Measurements from ENCODE around the gene MEAK7.
A peak's percentile ranks its signal among the peaks of the same experiment; 100 is the strongest.
"Not testable (repeated sequence)": the region's sequence is repeated elsewhere in the genome, so short reads cannot be mapped to it uniquely, and the experiment has no call there.

Gene MEAK7

DNA sequence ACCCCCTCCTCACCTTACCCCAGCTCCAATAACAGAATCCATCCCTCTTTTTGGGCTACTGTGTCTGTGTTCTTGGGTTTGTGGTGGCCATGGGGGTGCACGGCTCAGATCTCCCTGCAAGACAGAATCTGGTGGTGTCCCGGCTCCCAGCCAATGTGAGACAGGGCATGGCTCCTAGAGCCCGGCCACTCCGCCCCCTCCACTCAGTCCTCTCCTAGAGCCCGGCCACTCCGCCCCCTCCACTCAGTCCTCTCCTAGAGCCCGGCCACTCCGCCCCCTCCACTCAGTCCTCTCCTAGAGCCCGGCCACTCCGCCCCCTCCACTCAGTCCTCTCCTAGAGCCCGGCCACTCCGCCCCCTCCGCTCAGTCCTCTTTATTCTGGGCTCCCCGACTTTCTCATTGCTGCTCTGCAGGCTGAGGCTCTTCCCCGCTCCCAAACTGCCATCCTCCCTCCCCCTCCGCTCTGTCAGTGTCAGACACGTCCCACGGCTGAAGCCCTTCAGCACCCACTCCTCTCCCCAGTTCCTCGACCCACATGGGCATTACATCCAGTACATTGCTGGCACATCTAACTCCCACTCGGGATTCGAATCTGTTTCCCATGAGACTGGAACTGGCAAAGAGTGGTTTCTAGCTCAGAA is 20.6 kb upstream of the MEAK7 start:
- not testable (repeated sequence) for H3K4me3 Mint-ChIP-seq; H3K27me3 Mint-ChIP-seq; H3K9me3 Mint-ChIP-seq; H3K36me3 Mint-ChIP-seq (ENCODE audit: low read depth); H3K27ac Mint-ChIP-seq; DNase-seq
- peaks cover 14% of the 10 kb centered on the region for H3K4me1 Mint-ChIP-seq (ENCODE audit: low read depth)

DNA sequence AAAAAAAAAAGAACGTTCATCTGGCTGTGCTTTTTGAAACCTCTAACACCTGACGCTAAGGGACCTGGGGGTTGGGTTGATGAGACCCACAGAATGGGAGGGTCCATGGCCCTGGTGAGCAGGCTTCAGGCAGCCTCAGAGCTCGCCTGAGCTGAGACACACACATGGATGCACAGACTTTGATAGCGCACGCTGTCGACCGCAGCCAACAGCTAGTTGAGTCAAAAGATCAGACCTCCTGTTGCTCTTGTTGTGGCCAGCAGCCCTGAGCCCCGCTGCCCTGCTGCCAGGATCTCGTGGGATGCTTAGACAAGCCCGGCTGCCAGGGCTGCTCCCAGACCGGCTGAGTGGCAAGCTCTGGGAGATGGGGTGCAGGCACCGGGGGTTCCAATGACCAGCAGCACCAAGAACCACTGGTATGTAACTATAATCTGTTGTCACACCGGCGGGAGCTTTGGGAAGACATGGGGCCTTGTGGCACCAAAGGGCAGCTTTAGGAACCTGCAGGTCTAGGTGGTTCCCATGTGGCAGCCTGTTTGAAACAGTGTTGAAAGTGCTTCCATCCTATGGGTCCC is 20.0 kb upstream of the MEAK7 start:
- Mint-ChIP-seq H3K4me3 (no peak overlapping the region), H3K36me3 (ENCODE audit: low read depth) (no peaks in the 10 kb centered on the region), H3K4me1 (ENCODE audit: low read depth) (peaks cover 21% of the 10 kb centered on the region), H3K27ac (peak overlapping the region; percentile 66), H3K27me3 (no peaks in the 10 kb centered on the region), H3K9me3 (peaks cover 2% of the 10 kb centered on the region)
- no peak for DNase-seq

DNA sequence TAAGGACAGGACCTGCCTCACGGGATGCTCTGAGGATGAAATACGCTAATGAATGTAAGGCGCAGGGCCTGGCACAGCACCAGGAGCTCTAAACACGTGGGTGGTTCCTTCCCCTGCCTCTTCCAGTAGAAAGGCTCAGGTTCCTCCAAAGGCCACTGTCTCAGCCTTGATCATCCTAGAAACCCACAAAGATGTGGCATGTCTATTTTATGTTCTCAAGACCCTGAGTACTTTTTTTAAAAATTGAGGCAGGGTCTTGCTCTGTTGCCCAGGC is 17.0 kb upstream of the MEAK7 start:
- Mint-ChIP-seq H3K4me1 (ENCODE audit: low read depth) (peaks cover 44% of the 10 kb centered on the region), H3K36me3 (ENCODE audit: low read depth) (no peaks in the 10 kb centered on the region), H3K9me3 (no peaks in the 10 kb centered on the region), H3K27ac (no peak overlapping the region), H3K27me3 (no peaks in the 10 kb centered on the region), H3K4me3 (no peak overlapping the region)
- DNase-seq, result no peak

DNA sequence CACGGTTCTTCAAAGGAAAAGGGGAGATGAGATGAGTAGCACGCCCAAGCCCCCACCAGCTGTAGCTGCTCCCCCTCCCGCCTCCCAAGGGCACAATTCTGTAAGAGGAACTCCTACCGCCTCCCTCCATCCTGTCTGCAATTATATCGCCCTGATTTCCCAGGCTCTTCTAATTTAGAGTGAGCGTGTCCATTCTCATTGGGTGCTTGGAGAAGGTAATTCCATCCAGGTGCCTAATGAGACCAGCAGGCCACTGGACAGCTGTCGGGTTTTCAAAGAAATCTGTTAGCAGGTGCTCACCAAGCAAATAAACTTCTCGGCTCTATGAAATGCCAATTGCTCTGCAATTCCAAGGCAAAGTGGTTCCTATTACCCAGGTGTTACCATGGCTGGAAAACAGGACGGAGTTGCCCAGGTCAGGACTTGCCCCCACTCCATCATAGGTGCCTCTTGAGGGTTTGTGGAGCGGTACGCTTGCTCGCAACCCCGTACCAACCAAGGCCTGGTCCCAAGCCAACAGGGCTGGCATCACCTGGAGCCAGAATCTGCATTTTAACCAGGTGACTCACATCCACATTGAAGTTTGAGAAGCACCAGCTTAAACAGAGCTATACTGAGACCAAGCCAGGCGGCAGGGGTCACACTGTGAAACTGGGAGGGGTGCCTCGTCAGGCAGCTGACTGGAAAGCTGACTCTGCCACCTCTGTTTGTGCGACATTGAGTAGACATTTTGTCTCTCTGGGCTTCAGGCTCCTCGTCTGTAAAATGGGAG is 16.5 kb upstream of the MEAK7 start:
- H3K27ac Mint-ChIP-seq, result peak overlapping the region; percentile 70
- no peaks in the 10 kb centered on the region for H3K27me3 Mint-ChIP-seq
- no peak overlapping the region for H3K4me3 Mint-ChIP-seq
- peaks cover 47% of the 10 kb centered on the region for H3K4me1 Mint-ChIP-seq (ENCODE audit: low read depth)
- no peaks in the 10 kb centered on the region for H3K9me3 Mint-ChIP-seq
- no peaks in the 10 kb centered on the region for H3K36me3 Mint-ChIP-seq (ENCODE audit: low read depth)
- no peak for DNase-seq

DNA sequence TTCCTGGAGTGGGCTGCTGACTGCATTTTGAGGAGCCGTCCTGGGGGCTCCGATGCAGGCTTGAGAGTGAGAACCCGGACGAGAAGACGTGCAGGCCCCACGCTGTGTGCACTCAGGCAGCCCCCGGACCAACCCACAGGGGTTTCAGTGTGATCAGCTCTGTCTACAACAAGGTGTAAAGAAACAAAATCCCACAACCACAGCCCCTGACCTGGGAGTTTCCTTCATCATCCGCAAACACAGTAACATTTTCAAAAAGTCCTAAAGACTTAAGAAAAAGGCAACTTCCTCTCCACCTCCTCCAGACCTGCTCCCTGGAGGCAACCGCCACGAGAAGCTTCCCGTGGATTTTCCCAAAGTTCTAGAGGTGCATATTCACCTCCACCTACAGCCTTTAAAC is 15.4 kb upstream of the MEAK7 start:
- no peaks in the 10 kb centered on the region for H3K27me3 Mint-ChIP-seq
- peak overlapping the region; percentile 76 for H3K27ac Mint-ChIP-seq
- H3K4me3 Mint-ChIP-seq, result no peak overlapping the region
- H3K36me3 Mint-ChIP-seq (ENCODE audit: low read depth), result no peaks in the 10 kb centered on the region
- H3K9me3 Mint-ChIP-seq, result no peaks in the 10 kb centered on the region
- DNase-seq, result peak; percentile 39
- peaks cover 56% of the 10 kb centered on the region for H3K4me1 Mint-ChIP-seq (ENCODE audit: low read depth)

DNA sequence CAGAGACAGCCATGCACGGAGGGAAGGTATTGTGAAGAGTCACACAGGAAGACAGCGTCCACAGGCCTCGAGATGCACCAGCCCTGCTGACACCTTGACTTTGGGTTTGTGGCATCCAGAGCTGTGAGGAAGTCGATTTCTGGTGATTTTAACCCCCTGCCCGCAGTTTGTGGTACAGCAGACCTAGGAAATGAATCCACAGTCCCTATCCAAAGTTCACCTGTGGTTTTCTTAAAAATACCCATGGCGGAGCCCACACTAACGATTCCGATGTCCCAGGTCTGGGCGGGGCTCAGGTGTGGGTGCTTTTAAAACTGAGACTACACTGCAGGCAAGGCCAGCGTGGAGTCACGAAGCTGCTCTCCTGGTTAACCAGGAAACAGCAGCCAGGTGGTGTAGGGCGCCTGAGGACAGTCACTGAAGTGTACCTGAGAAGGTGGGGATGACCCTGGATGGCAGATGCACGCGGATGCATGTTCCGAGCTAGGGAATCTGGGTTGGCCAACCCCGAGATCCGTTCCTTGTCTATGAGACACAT is 14.4 kb upstream of the MEAK7 start:
- H3K4me1 Mint-ChIP-seq (ENCODE audit: low read depth), result peaks cover 66% of the 10 kb centered on the region
- H3K36me3 Mint-ChIP-seq (ENCODE audit: low read depth), result no peaks in the 10 kb centered on the region

DNA sequence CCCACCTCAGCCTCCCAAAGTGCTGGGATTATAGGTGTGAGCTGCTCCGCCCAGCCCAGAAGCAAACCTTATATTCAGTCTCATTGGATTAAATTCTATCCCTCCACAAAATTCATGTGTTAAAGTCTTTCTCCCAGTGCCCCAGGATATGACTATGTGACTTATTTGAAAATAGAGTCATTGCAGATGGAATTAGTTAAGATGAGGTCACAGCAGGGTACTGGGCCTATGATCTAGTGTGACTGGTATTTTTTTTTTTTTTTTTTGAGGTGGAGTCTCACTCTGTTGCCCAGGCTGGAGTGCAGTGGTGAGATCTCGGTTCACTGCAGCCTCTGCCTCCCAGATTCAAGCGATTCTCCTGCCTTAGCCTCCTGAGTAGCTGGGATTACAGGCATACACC is 13.8 kb upstream of the MEAK7 start:
- not testable (repeated sequence) for H3K4me3 Mint-ChIP-seq; H3K36me3 Mint-ChIP-seq (ENCODE audit: low read depth)
- peaks cover 73% of the 10 kb centered on the region for H3K4me1 Mint-ChIP-seq (ENCODE audit: low read depth)

More for the DNA sequence above, 14.4 kb upstream of the MEAK7 start:
- Mint-ChIP-seq H3K4me3 (peak overlapping the region; percentile 13), H3K9me3 (no peaks in the 10 kb centered on the region), H3K27ac (peak overlapping the region; percentile 76), H3K27me3 (no peaks in the 10 kb centered on the region)
- peak; percentile 53 for DNase-seq

DNA sequence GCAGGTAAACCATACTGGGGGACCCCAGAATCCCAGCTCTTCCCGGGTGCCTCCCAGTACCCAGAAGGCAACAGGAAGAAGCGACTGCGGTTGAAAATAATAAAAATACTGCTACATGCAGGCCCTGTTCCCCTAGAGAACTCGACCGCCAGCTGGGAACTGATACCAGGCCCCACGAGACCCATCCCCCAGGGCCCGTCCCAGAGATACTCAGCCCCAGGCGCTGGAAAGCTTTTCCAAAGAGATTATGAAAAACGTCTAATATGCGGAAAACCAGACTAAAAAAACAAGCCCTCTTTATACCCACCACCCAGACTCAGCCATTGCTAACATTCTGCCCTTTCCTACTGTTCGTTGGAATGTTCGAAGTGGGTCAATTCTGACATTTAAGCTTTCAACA is 12.9 kb upstream of the MEAK7 start:
- DNase-seq, result no peak
- peaks cover 78% of the 10 kb centered on the region for H3K4me1 Mint-ChIP-seq (ENCODE audit: low read depth)
- H3K27ac Mint-ChIP-seq, result no peak overlapping the region
- H3K4me3 Mint-ChIP-seq, result no peak overlapping the region
- H3K9me3 Mint-ChIP-seq, result no peaks in the 10 kb centered on the region
- no peaks in the 10 kb centered on the region for H3K27me3 Mint-ChIP-seq
- no peaks in the 10 kb centered on the region for H3K36me3 Mint-ChIP-seq (ENCODE audit: low read depth)

More for the DNA sequence above, 13.8 kb upstream of the MEAK7 start:
- H3K27ac Mint-ChIP-seq, result peak overlapping the region; percentile 37
- DNase-seq, H3K27me3 Mint-ChIP-seq, H3K9me3 Mint-ChIP-seq: not testable (repeated sequence)

DNA sequence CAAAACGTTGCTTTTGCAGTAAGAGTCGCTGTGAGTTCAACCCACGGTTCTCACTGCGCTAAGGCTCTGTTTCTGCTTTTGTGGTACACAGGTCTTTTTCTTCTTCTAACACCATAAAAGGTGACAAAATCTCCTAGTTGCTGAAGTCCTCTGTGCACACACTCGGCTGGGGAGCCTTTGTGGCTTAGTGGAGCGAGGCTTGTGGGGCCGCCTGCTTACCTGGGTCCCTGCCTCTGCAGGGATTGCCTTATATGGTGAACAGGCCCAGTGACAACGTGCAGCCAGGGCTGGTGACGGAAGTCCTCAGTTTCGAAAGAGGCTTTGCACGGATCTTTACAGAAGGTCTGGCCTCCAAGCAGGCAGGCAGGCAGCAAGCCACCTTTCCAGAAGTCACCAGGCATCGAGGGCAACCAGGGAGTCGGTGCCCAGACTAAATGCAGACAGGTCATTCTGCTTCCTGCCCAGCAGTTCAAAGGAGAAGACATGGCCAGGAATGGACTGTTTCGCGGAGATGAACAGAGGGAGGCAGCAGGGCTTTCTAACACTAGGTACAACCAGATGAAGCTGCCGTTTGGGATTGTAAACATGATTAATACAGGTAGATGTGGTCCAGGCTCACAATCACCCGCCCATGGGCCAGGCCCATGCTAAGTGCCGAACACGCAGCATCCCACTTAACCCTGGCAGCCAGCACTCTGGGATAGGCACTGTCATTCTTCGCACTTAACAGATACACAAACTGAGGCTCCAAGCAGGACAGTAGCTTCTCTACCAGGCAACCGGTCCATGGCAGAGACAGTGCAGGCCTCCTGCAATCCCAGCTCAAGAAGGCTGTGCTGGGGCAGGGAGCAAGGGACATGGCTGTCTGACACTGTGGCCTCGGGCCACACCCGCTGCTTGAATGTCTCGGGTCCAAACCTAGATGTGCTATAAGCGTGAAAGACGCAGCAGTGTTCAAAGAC is 10.7 kb upstream of the MEAK7 start:
- H3K9me3 Mint-ChIP-seq, result no peaks in the 10 kb centered on the region
- H3K27ac Mint-ChIP-seq, result peak overlapping the region; percentile 96
- peak overlapping the region; percentile 60 for H3K4me3 Mint-ChIP-seq
- no peaks in the 10 kb centered on the region for H3K27me3 Mint-ChIP-seq
- peak; percentile 83 for DNase-seq
- H3K36me3 Mint-ChIP-seq (ENCODE audit: low read depth), result no peaks in the 10 kb centered on the region
- H3K4me1 Mint-ChIP-seq (ENCODE audit: low read depth), result peaks cover 78% of the 10 kb centered on the region

DNA sequence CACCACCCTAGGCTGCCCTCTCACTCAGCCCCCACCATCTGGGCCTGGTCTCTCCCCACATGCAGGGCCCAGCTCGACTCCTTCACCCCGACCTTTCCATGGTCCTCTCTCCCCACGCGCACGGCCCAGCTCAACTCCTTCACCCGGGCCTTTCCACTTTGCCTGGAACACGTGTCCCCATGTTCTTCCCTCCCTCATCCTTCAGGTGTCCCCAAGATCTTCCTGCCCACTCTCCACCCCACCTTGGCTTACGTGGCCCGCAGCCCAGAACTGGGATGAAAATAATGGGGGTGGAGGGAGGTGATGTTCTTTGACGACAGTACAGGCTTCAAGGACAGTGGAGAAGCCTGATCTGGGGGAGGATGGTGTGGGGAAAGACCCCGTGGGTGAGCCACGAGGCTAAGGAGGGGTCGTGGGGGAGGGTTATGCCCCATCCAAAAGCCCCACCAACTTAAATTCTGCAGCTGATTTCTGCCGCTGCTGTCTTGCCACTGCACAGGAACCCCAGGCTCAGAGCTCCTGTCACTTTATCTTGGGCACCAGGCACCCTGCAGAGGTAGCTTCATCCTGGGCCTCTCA is 9.9 kb upstream of the MEAK7 start:
- peaks cover 70% of the 10 kb centered on the region for H3K4me1 Mint-ChIP-seq (ENCODE audit: low read depth)
- H3K4me3 Mint-ChIP-seq, result peak overlapping the region; percentile 60
- no peaks in the 10 kb centered on the region for H3K27me3 Mint-ChIP-seq
- H3K36me3 Mint-ChIP-seq (ENCODE audit: low read depth), result no peaks in the 10 kb centered on the region
- no peaks in the 10 kb centered on the region for H3K9me3 Mint-ChIP-seq
- H3K27ac Mint-ChIP-seq, result peak overlapping the region; percentile 96
- no peak for DNase-seq

DNA sequence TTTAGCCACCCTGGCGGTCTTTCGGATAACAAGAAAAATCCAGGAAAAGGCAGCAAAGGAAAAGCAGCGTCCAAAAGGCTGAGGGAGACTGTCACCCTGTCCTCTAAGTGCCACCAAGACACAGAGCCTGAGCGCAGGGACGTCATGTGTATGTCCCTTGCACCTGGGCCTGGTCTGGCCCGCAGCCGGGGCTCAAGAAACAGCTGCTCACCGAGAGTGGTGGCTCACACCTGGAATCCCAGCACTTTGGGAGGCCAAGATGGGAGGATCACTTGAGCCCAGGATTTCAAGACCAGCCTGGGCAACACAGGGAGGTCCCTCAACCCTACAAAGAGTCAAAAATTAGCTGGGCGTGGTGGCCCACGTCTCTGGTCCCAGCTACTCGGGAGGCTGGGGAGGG is 9.2 kb upstream of the MEAK7 start:
- Mint-ChIP-seq H3K4me1 (ENCODE audit: low read depth) (peaks cover 67% of the 10 kb centered on the region), H3K27me3 (no peaks in the 10 kb centered on the region), H3K27ac (peak overlapping the region; percentile 96), H3K9me3 (no peaks in the 10 kb centered on the region), H3K36me3 (ENCODE audit: low read depth) (no peaks in the 10 kb centered on the region), H3K4me3 (no peak overlapping the region)
- DNase-seq, result no peak

DNA sequence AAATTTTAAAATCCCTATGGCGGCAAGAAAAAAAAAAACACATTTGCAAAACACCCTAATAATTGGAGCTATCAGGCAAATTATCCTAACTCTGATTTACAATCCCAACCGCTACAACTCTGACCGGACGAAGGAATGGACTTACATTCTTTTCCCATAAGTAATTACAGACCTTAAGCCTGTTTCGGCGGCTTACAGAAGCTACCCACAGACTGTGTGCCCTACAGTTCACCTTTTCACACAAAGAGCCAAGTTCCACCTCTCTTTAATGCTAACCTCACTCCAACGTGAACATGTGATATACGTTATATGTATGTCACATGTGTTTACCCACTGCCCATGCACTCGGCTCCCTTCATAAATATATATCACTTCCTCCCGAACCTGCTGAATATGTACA is 8.7 kb upstream of the MEAK7 start:
- Mint-ChIP-seq H3K4me1 (ENCODE audit: low read depth) (peaks cover 68% of the 10 kb centered on the region), H3K4me3 (no peak overlapping the region)
- peak; percentile 23 for DNase-seq

DNA sequence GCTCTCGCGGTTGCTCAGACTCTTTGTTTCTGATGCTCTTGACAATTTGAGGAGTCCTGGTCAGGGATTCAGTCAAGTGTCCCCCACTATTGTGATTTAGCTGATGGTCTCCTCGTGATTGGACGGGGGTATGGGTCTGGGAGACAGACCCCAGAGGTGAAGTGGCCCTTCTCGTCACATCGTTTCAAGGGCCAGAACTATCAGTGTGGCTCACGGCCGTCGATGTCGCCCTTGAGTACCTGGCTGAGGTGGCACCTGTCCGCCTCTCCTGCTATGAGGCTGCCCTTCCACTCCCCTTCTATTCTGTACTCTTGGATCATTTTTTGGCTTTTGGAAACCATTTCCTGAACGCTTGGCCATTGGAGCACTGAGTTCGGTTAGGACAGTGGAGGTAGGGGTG is 7.4 kb upstream of the MEAK7 start:
- Mint-ChIP-seq H3K4me3 (no peak overlapping the region), H3K4me1 (ENCODE audit: low read depth) (peaks cover 72% of the 10 kb centered on the region), H3K9me3 (no peaks in the 10 kb centered on the region), H3K27me3 (no peaks in the 10 kb centered on the region), H3K27ac (peak overlapping the region; percentile 69), H3K36me3 (ENCODE audit: low read depth) (no peaks in the 10 kb centered on the region)
- DNase-seq, result no peak

More for the DNA sequence above, 8.7 kb upstream of the MEAK7 start:
- Mint-ChIP-seq H3K36me3 (ENCODE audit: low read depth) (no peaks in the 10 kb centered on the region), H3K27ac (peak overlapping the region; percentile 96), H3K27me3 (no peaks in the 10 kb centered on the region), H3K9me3 (no peaks in the 10 kb centered on the region)

Data from activated T-cell treated with anti-CD3 and anti-CD28 coated beads, Interleukin-2, amount 50 U/mL, for 24 hours (primary cell).